ENCODE data around the gene IFT88.

DNA sequence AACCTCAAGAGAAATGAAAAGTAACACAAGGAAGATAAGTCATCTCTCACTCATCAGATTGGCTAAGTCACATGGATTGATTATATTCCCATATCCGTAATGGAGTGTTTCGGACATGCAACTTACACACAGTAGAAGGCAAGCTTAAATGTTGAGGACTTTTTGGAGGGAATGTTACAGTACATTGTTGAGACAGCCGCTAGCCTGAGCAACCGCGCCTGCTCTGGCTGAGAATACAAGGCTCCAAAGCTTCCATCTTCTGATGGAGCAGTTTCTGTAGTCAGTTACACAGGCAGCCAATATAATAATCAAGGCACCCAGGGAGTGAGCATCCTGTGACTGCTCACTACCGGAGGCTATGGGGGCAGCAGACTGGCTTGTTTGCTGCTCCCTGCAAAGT lies 40.3 kb upstream of the IFT88 start:
- TF ChIP-seq EZH2 (IDR thresholded peaks at IDR 0.05; ENCODE audit: low read length, missing control alignments) = no peak
- TF ChIP-seq, protein P1, sequence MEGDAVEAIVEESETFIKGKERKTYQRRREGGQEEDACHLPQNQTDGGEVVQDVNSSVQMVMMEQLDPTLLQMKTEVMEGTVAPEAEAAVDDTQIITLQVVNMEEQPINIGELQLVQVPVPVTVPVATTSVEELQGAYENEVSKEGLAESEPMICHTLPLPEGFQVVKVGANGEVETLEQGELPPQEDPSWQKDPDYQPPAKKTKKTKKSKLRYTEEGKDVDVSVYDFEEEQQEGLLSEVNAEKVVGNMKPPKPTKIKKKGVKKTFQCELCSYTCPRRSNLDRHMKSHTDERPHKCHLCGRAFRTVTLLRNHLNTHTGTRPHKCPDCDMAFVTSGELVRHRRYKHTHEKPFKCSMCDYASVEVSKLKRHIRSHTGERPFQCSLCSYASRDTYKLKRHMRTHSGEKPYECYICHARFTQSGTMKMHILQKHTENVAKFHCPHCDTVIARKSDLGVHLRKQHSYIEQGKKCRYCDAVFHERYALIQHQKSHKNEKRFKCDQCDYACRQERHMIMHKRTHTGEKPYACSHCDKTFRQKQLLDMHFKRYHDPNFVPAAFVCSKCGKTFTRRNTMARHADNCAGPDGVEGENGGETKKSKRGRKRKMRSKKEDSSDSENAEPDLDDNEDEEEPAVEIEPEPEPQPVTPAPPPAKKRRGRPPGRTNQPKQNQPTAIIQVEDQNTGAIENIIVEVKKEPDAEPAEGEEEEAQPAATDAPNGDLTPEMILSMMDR (conservative IDR thresholded peaks at IDR 0.05 in 1 of 2, IDR thresholded peaks at IDR 0.05 in 1 of 2; ENCODE audit: low read depth in 1 of 2, low read length in 2 of 2) = no peak

Measured in fibroblast of lung (primary cell).